Heart left ventricle (tissue), 16 donors: ENCODE measurements around the gene CYP39A1. TPM values are rescaled to one million over a fixed set of nuclear protein-coding genes. Genes with fewer than 3 reads are reported as not detected.

Source experiments
- ATAC-seq, 4 donors: fragments of 200-7000 bp; cut with Tn5 transposase; one replicate each; pipeline ENCODE4 v1.9.1; 2020 to 2022; ENCODE audit warnings: moderate library complexity in 4 of 4, mild to moderate bottlenecking in 3 of 4, moderate number of reproducible peaks in 1 of 4
- DNase-seq, 5 donors: peaks; one replicate each; pipeline ENCODE4 v3.0.0-alpha.2; 2020
- H3K27ac ChIP-seq, 12 donors: fragments of 200-600 bp; sonication (generic) in 4 of 12; one replicate each; pipeline versions ENCODE4 v1.5.0 to v1.8.0; 2016 to 2022; ENCODE audit warnings: mild to moderate bottlenecking in 2 of 12
- H3K27me3 ChIP-seq, 9 donors: fragments of 200-600 bp; sonication (generic) in 2 of 9; one replicate each; pipeline versions ENCODE4 v1.5.1 to v1.8.0; 2016 to 2022; ENCODE audit warnings: mild to moderate bottlenecking in 3 of 9
- H3K36me3 ChIP-seq, 9 donors: fragments of 200-600 bp; sonication (generic) in 2 of 9; one replicate each; pipeline versions ENCODE4 v1.5.0 to v1.8.0; 2018 to 2022; ENCODE audit warnings: mild to moderate bottlenecking in 2 of 9
- H3K4me1 ChIP-seq, 12 donors: fragments of 200-600 bp; sonication (generic) in 4 of 12; one replicate each; pipeline versions ENCODE4 v1.5.0 to v1.8.0; 2016 to 2022; ENCODE audit warnings: mild to moderate bottlenecking in 3 of 12
- H3K4me3 ChIP-seq, 12 donors: fragments of 200-600 bp; sonication (generic) in 4 of 12; one replicate each; pipeline versions ENCODE4 v1.5.0 to v1.8.0; 2017 to 2022; ENCODE audit warnings: mild to moderate bottlenecking in 9 of 12, moderate library complexity in 4 of 12
- H3K9me3 ChIP-seq, 12 donors: fragments of 200-600 bp; sonication (generic) in 4 of 12; one replicate each; pipeline versions ENCODE4 v1.5.0 to v1.8.0; 2016 to 2022; ENCODE audit warnings: mild to moderate bottlenecking in 1 of 12
- CTCF ChIP-seq, 12 donors: fragments of 200-600 bp; sonication (generic) in 4 of 12; IDR thresholded peaks; one replicate each; pipeline versions ENCODE4 v1.5.0 to v1.8.0; 2018 to 2022; ENCODE audit warnings: antibody characterized with exemption in 12 of 12, mild to moderate bottlenecking in 5 of 12
- POLR2A ChIP-seq, 2 donors: fragments of 450-650 bp; IDR thresholded peaks; one replicate each; pipeline ENCODE4 v1.6.1; 2017; ENCODE audit warnings: antibody characterized with exemption in 2 of 2, mild to moderate bottlenecking in 2 of 2, moderate library complexity in 2 of 2
- WGBS, 4 donors: extraction: QIAGEN DNeasy Blood & Tissue Kit in 2 of 4; methylation state at CpG; one replicate each; pipeline versions ENCODE4 v1.1.5 to v1.1.7; 2013 to 2018; 5-methylcytosine and 5-hydroxymethylcytosine counted together
- intact Hi-C, 10 donors: fragments of 100-400 bp; cut with DNase I; formaldehyde crosslinking; loops; one replicate each; pipeline versions ENCODE4 v1.11.1 to v1.14.2; 2022
- polyA plus RNA-seq, 2 donors: library from polyadenylated mRNA; stranded (reverse); fragments of 200-250 nt; gene quantifications; one replicate each; pipeline ENCODE4 v1.2.3, GENCODE V29; 2013
- total RNA-seq, 9 donors: library from RNA; depleted of rRNA in 2 of 9; stranded (reverse); fragments of >200 nt in 2 of 9; fragmentation: NEBNext Ultra II Directional in 3 of 9; extraction: Animal tissue kit (Norgen Biotek cat#: 25700) in 3 of 9; gene quantifications; one replicate each; pipeline versions ENCODE4 v1.1.0 to v1.2.4, GENCODE V29; 2016 to 2023
- donor health status: ischemic (EF 13 %, LVEDD 7.1; RV severe dilation, severe dysfunction).
- donor health status: healthy with polysubstance abuse.
- donor health status: DM: no; HTN: yes; CAD: no.
- donor health status: DM: no; HTN: no; CAD: no.
- donor health status: ischemic (EF 25% LVEDD 6.9; RV normal size, moderate dysfunction).
- donor health status: ischemic (EF 25% LVEDD 5.7; RV mildly dilated, moderate dysfunction).
- donor health status: healthy.
- donor health status: DM: yes; HTN: yes; CAD: no.
- donor health status: ischemic (EF 35%, LVEDD 5.7; RV mildly dilated, moderate dysfunction).
- donor health status: nonischemic (EF 11% LVEDD 7.7; RV severe dilation, severe dysfunction).
- donor health status: DM: yes; HTN: yes; CAD: no.
- donor health status: PGD.
- donor health status: ischemic (EF 29% LVEDD 5.4; RV normal size, mild dysfunction).
- donor health status: nonischemic (EF 23%, LVEDD 6.1; RV moderate dilation, normal function).

CYP39A1 gene
- total and polyA plus RNA-seq, 11 donors, result 2.9 to 10.5 (median 5.2) TPM

- intact Hi-C loops, result no loop called here
- no peak for DNase-seq
- ATAC-seq, result no peak
- H3K27ac ChIP-seq, result no peak overlapping the region
- WGBS, 4 donors, result 88 to 93% (median 89%) methylated on average over 1 of the region's 1 CpG
- H3K4me1 ChIP-seq, result no peaks in the 10 kb centered on the region
- H3K36me3 ChIP-seq, result peaks cover 0 to 79% (median 30%) of the 10 kb centered on the region in 9 donors
- H3K27me3 ChIP-seq, result no peaks in the 10 kb centered on the region
- H3K4me3 ChIP-seq, result no peak overlapping the region
- TF ChIP-seq POLR2A (IDR thresholded peaks at IDR 0.05) (no peak), CTCF (IDR thresholded peaks at IDR 0.05) (no peak)
- H3K9me3 ChIP-seq, result no peaks in the 10 kb centered on the region
Measured at GRCh38 chr6:46674410-46674809, 21.8 kb upstream of the CYP39A1 start.

GRCh38 chr6:46667377-46667776 lies 14.8 kb upstream of the CYP39A1 start:
- Histone ChIP-seq H3K9me3 (no peaks in the 10 kb centered on the region), H3K4me1 (no peaks in the 10 kb centered on the region), H3K36me3 (peaks cover 0 to 90% (median 27%) of the 10 kb centered on the region in 9 donors), H3K4me3 (no peak overlapping the region), H3K27me3 (no peaks in the 10 kb centered on the region), H3K27ac (no peak overlapping the region)
- intact Hi-C loops, result no loop called here
- WGBS, 4 donors, result 93 to 98% (median 95%) methylated on average over 2 of the region's 2 CpGs
- ATAC-seq (no peak), DNase-seq (no peak)
- TF ChIP-seq POLR2A (IDR thresholded peaks at IDR 0.05), result no peak
- TF ChIP-seq CTCF (IDR thresholded peaks at IDR 0.05), result no peak

- intact Hi-C loops, result no loop called here
- Histone ChIP-seq H3K27ac (no peak overlapping the region), H3K9me3 (no peaks in the 10 kb centered on the region), H3K36me3 (peaks cover 0 to 65% (median 10%) of the 10 kb centered on the region in 9 donors), H3K4me3 (no peak overlapping the region), H3K4me1 (peaks cover 0 to 5% (median 0%) of the 10 kb centered on the region in 12 donors), H3K27me3 (no peaks in the 10 kb centered on the region)
- no peak for DNase-seq
- peak in 1 of 4 donors; percentile 22 for ATAC-seq
- TF ChIP-seq CTCF (IDR thresholded peaks at IDR 0.05) (no peak), POLR2A (IDR thresholded peaks at IDR 0.05) (no peak)
- WGBS, 4 donors, result 56 to 70% (median 62%) methylated on average over 2 of the region's 2 CpGs
Measured at GRCh38 chr6:46661483-46661882, 8.9 kb upstream of the CYP39A1 start.

GRCh38 chr6:46657642-46658041 lies 5.0 kb upstream of the CYP39A1 start:
- intact Hi-C loops, result no loop called here
- DNase-seq (no peak), ATAC-seq (no peak)
- TF ChIP-seq CTCF (IDR thresholded peaks at IDR 0.05) (no peak), POLR2A (IDR thresholded peaks at IDR 0.05) (no peak)
- H3K4me1 ChIP-seq, result peaks cover 0 to 17% (median 7%) of the 10 kb centered on the region in 12 donors
- no peak overlapping the region for H3K27ac ChIP-seq
- H3K36me3 ChIP-seq, result peaks cover 0 to 39% (median 6%) of the 10 kb centered on the region in 9 donors
- H3K4me3 ChIP-seq, result no peak overlapping the region
- no peaks in the 10 kb centered on the region for H3K9me3 ChIP-seq
- peaks cover 0 to 5% (median 0%) of the 10 kb centered on the region in 9 donors for H3K27me3 ChIP-seq
